ENCODE results near the gene FOXO4.
A peak's percentile ranks its signal among the peaks of the same experiment; 100 is the strongest.

FOXO4 gene

DNA sequence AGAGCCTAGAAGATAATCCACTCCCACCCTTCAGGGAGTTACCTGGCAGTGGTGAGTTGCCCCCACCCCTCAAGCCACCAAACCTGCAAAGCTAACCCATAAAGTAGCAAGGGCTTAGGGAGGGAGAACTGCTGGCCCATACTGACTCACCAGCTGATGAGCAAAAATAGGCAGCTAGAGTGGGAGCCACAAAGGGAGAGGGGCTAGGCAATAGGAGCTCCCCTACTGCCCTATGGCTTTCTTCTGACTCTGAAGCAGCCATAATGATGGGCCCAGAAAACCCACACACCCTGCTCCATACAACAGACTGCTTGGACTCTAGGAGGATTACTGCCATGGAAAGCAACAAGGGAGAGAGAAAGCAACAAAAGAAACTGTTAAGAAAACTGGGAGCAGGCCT is 35.5 kb upstream of the FOXO4 start:
- DNase-seq (ENCODE audit: extremely low read depth, insufficient read length), result no peak
- H3K27me3 ChIP-seq (replicated peaks; ENCODE audit: control insufficient read depth, insufficient read depth, low read length), result no peaks in the 10 kb centered on the region
- peaks cover 4% of the 10 kb centered on the region for H3K36me3 ChIP-seq (ENCODE audit: control insufficient read depth, insufficient read depth, low read length)
- TF ChIP-seq, protein P1, sequence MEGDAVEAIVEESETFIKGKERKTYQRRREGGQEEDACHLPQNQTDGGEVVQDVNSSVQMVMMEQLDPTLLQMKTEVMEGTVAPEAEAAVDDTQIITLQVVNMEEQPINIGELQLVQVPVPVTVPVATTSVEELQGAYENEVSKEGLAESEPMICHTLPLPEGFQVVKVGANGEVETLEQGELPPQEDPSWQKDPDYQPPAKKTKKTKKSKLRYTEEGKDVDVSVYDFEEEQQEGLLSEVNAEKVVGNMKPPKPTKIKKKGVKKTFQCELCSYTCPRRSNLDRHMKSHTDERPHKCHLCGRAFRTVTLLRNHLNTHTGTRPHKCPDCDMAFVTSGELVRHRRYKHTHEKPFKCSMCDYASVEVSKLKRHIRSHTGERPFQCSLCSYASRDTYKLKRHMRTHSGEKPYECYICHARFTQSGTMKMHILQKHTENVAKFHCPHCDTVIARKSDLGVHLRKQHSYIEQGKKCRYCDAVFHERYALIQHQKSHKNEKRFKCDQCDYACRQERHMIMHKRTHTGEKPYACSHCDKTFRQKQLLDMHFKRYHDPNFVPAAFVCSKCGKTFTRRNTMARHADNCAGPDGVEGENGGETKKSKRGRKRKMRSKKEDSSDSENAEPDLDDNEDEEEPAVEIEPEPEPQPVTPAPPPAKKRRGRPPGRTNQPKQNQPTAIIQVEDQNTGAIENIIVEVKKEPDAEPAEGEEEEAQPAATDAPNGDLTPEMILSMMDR (IDR thresholded peaks at IDR 0.05; ENCODE audit: insufficient read depth, low read length, poor library complexity, severe bottlenecking), result no peak
- H3K4me3 ChIP-seq (replicated peaks; ENCODE audit: low read depth, low read length), result no peak overlapping the region

GRCh38 chrX:71067089-71067488 is 28.6 kb upstream of the FOXO4 start:
- TF ChIP-seq, protein P1 (IDR thresholded peaks at IDR 0.05; ENCODE audit: insufficient read depth, low read length, poor library complexity, severe bottlenecking), result no peak
- Histone ChIP-seq H3K4me3 (replicated peaks; ENCODE audit: low read depth, low read length) (peak overlapping the region; percentile 84), H3K36me3 (ENCODE audit: control insufficient read depth, insufficient read depth, low read length) (no peaks in the 10 kb centered on the region), H3K27me3 (replicated peaks; ENCODE audit: control insufficient read depth, insufficient read depth, low read length) (no peaks in the 10 kb centered on the region)
- no peak for DNase-seq (ENCODE audit: extremely low read depth, insufficient read length)

DNA sequence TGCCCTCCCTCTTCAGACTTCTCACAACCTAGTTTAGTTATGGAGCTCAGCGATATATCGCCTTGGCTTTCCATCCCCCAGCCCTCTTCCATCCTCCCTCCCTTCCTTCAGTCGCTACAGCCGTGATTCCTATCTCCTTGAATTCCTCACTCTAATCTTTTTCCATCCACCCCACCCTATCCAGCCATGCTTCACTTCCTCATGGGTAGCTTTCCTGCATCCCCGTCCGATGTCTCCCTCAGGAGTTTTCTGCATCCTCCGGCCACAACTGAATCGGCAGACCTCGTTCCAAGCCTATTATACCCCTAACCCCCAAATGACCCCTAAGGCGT is 28.0 kb upstream of the FOXO4 start:
- H3K36me3 ChIP-seq (ENCODE audit: control insufficient read depth, insufficient read depth, low read length), result no peaks in the 10 kb centered on the region
- TF ChIP-seq, protein P1 (IDR thresholded peaks at IDR 0.05; ENCODE audit: insufficient read depth, low read length, poor library complexity, severe bottlenecking), result no peak
- no peaks in the 10 kb centered on the region for H3K27me3 ChIP-seq (replicated peaks; ENCODE audit: control insufficient read depth, insufficient read depth, low read length)
- DNase-seq (ENCODE audit: extremely low read depth, insufficient read length), result no peak
- H3K4me3 ChIP-seq (replicated peaks; ENCODE audit: low read depth, low read length), result peak overlapping the region; percentile 84

DNA sequence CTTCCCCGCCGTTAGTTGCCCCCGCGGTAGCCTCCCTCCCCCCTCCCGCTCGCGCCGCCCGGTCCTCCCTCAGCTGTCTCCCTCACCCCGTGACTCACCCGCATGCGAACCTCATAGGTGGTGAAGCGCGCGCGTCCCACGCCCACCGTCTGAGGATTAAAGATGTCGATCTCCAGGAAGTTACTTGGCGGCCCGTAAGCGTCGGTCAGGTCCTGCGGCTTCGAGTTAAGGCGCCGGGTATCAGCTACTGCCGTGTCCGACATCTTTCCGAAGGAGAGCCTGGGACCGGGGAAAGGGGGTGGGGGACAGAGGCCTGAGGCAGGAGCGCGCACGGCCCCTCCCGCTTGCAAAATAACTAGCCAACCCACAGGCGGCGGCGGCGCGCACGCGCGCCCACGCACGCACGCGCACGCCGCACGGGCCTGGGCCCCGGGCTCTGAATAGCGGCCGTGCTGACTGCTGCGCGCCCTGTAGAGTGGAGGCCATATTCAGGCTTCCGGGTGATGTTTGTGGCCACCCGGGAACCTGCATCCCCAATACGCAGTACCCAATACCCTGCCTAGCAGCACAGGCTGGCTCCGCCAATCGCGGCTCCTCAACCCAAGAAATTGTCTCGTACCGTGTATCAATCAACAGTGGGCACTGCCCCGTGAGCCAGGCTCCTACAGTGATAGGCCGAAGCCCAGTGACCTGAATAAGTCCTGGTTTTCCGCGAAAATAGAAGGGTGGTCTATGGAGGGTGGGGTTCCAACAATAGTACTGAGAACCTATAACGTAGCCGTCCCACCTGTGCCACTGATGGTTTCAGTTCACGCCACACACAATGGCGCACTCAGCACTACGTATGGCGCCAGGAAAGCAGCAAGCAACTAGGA is 27.4 kb upstream of the FOXO4 start, which contains the start of gene SNX12:
SNX12 (minus strand) TSS at position 291 of the 875 bp plus-strand sequence; CDS start at position 263, 28 bp downstream.
- Histone ChIP-seq H3K36me3 (ENCODE audit: control insufficient read depth, insufficient read depth, low read length) (no peaks in the 10 kb centered on the region), H3K27me3 (replicated peaks; ENCODE audit: control insufficient read depth, insufficient read depth, low read length) (no peaks in the 10 kb centered on the region), H3K4me3 (replicated peaks; ENCODE audit: low read depth, low read length) (peak within 1 kb of the TSS; percentile 84)
- peak; percentile 94 for DNase-seq (ENCODE audit: extremely low read depth, insufficient read length)
- TF ChIP-seq, protein P1 (IDR thresholded peaks at IDR 0.05; ENCODE audit: insufficient read depth, low read length, poor library complexity, severe bottlenecking), result no peak

DNA sequence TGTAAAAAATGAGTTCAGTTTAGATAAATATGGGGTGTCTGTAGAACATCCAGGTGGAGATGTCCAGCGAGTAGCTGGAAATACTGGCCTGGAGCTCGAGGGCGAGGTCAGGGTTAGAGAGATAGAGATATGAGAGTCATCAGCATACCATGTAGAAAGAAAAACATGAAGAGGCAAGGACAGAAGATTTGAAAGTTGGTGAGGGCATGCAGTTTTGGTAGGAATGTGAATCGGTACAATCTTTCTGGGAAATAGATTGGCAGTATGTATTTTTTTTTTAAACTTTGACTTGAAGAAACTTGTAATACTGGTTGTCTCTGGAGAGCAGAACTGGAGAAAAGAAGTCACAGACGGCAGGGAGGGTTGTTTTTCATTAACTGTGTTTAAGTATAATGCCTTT is 25.1 kb upstream of the FOXO4 start:
- Histone ChIP-seq H3K4me3 (replicated peaks; ENCODE audit: low read depth, low read length) (no peak overlapping the region), H3K27me3 (replicated peaks; ENCODE audit: control insufficient read depth, insufficient read depth, low read length) (no peaks in the 10 kb centered on the region), H3K36me3 (ENCODE audit: control insufficient read depth, insufficient read depth, low read length) (no peaks in the 10 kb centered on the region)
- TF ChIP-seq, protein P1 (IDR thresholded peaks at IDR 0.05; ENCODE audit: insufficient read depth, low read length, poor library complexity, severe bottlenecking), result no peak
- no peak for DNase-seq (ENCODE audit: extremely low read depth, insufficient read length)

All from GM06990 (cell line).